ENCODE measurements around the gene UROD.

DNA sequence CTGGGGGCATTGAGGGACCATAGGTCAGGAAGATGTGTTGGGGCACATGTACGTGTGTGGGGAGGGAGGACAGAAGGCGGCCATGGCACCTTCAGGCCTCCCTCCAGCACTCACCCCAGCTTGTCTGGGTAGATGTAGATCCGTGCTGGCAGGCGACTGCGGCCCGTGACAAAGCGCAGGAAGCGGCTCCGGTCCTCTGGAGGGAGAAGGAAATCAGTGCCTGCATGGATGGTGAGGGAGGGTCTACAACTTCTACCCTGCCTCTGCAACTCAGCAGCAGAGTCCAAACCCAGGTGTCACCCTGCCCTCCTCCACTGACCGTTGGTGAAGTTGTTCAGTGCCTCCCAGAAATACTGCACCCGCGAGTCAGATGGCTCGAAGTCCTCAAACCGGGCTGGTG, 8.3 kb upstream of the UROD start:
- TF ChIP-seq CTCF (IDR thresholded peaks at IDR 0.05; ENCODE audit: insufficient read depth, low read depth, low read length) (no peak), EZH2 (IDR thresholded peaks at IDR 0.05; ENCODE audit: insufficient read depth, low read length) (no peak)
